ENCODE data around the gene TRPM1.

DNA sequence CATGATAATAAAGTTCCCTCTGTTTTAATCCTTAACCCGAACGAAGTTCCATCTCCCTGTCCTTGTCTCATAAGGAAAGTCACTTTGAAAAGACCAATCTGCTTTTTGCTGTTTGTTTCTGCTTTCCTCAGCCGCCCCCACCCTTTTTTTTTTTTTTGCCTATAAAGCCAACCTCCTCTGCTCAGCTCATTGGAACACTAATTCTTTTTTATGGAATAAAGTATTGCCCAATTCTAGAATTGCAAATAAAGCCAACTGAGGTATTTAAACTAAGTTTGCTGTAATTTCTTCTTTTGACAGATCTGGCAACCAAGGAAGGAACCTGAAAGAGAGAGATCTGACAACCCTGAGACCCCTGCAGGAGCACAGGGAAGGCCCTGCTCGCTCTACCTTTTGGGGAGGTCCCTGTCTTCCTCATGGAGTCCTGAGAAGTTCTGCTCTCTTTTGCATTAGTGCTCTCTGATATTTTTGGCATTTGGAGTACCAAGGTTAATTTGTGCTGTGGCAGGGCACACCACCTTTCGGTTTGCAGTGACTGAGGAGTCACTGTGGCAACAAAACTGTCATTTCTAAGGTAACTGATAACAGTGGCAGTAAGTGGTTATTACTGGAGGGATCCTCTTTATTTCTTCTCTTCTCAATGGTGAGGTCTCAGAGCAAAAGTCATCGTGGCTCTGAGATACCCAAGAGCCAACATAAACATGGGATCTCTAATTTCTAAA, 35.2 kb upstream of the TRPM1 start:
- no peak for TF ChIP-seq POLR2A (IDR thresholded peaks at IDR 0.05; ENCODE audit: low read depth, low read length)
- TF ChIP-seq POLR2AphosphoS5 (IDR thresholded peaks at IDR 0.05; ENCODE audit: low read depth, low read length) = no peak
